ENCODE results near the gene SPANXD.

- TF ChIP-seq POLR2AphosphoS5 (IDR thresholded peaks at IDR 0.05) (no peak), POLR2A (IDR thresholded peaks at IDR 0.05) (no peak)
Measured at GRCh38 chrX:141714680-141715079, 16.1 kb upstream of the SPANXD start.

Data from prostate gland (tissue), 1 donor.